Measurements from ENCODE around the gene HLA-DOA. TPM values are rescaled to one million over a fixed set of nuclear protein-coding genes. Genes with fewer than 3 reads are reported as not detected.

Gene HLA-DOA
- total and polyA plus RNA-seq, 10 of the 15 experiments (the other 5 are each of a cell fraction or from before 2014, with no cell fraction given), result 8.8 to 108 (median 58.3) TPM

DNA sequence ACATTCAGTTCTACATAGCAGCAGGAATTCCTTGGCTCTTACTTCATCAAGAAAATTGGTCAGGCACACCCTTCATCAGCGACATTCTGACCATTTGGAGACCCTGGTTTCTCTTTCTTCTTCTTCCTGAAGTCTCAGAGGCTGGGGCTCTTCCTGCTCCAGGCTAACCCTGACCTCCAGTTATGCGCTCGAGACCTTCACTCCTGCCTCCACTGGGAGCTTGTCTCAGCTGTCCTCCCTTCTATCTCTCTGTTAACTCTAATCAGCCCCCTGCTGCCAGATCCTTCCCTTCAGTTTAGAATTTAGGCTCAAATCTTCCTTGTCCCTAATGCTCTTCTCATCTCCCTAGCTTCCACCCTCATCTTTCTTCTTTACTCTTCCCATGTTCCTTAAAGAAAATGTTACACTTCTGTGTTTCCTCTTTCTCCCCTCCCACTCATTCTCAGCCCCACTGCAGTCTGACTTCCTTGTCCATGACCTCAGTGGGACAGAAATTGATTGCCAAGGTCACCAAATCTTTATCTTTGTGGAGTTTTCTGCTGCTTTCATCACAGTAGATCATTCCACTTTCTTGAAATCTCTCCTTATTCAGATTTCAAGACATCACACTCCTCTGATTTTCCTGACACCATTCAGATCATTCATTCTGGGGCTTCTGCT, 8.4 kb upstream of the HLA-DOA start:
- ATAC-seq, result no peak
- Histone ChIP-seq H4K20me1 (ENCODE audit: control insufficient read depth, insufficient read depth) (no peaks in the 10 kb centered on the region), H2AFZ (ENCODE audit: control insufficient read depth, low read depth, low read length) (peak overlapping the region; percentile 6; the same call in 1 of the 2 replicates), H3K36me3 (ENCODE audit: control insufficient read depth in 2 of 2, insufficient read depth in 2 of 2, low read length in 1 of 2) (no peaks in the 10 kb centered on the region), H3K4me2 (ENCODE audit: control insufficient read depth, insufficient read depth) (no peak overlapping the region), H3K27ac (ENCODE audit: control insufficient read depth, insufficient read depth) (peak overlapping the region; percentile 70; the same call in 1 of the 2 replicates), H3K9me3 (replicated peaks; ENCODE audit: control insufficient read depth, insufficient read depth, low read length) (no peaks in the 10 kb centered on the region), H3K4me3 (no peak overlapping the region), H3K4me1 (ENCODE audit: control insufficient read depth, insufficient read depth, low read length) (peaks cover 22% of the 10 kb centered on the region), H3K79me2 (ENCODE audit: control insufficient read depth, insufficient read depth, low read length) (no peaks in the 10 kb centered on the region), H3K27me3 (replicated peaks in 1 of 2; ENCODE audit: control insufficient read depth in 2 of 2, insufficient read depth in 2 of 2, low read length in 1 of 2) (no peaks in the 10 kb centered on the region), H3K9ac (ENCODE audit: control insufficient read depth, insufficient read depth, low read length) (no peak overlapping the region)
- SMC1A ChIA-PET (ENCODE audit: uncharacterized antibody, unreplicated experiment), result interaction anchor here (1.0 to 12.9 kb wide), 19 partner anchors 9 to 231 kb away, joined by 3 to 177 read pairs (median 12); partner anchors contain the start of genes HLA-DMA, HLA-DPA1 and HLA-DPB1
- CTCF ChIA-PET, result interaction anchor here (0.7 to 12.3 kb wide), 23 partner anchors 8 to 180 kb away, joined by 3 to 281 read pairs (median 4); partner anchors contain the start of genes HLA-DPA1, HLA-DPB1 and TAP2
- 97% methylated on average over 3 of the region's 3 CpGs for WGBS (ENCODE audit: insufficient coverage, insufficient replicate concordance, low lambda C conversion rate, missing lambda C conversion rate)
- DNase-seq (ENCODE audit: low read depth, low spot score), result no peak
- intact Hi-C loops (cut with micrococcal nuclease; ENCODE audit: unreplicated experiment) (no loop called here), in situ Hi-C loops (cut with MboI) (loop anchor here (5.0 kb wide), 1 partner anchor 64 kb away; no protein-coding TSS in a partner anchor)
- POLR2A ChIA-PET, result interaction anchor here (0.6 to 14.8 kb wide), 18 partner anchors 8 to 231 kb away, joined by 3 to 240 read pairs (median 4); partner anchors contain the start of genes HLA-DPA1 and HLA-DPB1
- peak; percentile 66 for FAIRE-seq
- no TSS peak for BruUV-seq (replicated peaks)
- RAD21 ChIA-PET (ENCODE audit: unreplicated experiment), result interaction anchor here (1.1 to 9.7 kb wide), 17 partner anchors 8 to 231 kb away, joined by 3 to 139 read pairs (median 5); partner anchors contain the start of genes HLA-DMA, HLA-DOA, HLA-DPA1 and HLA-DPB1
- TF ChIP-seq TCF12 (IDR thresholded peaks at IDR 0.05; ENCODE audit: low read depth, low read length), result no peak
- no peak for TF ChIP-seq LARP7 (IDR thresholded peaks at IDR 0.05)
- no peak for TF ChIP-seq TAF1 (IDR thresholded peaks at IDR 0.05; ENCODE audit: borderline replicate concordance, low read depth, low read length)
- TF ChIP-seq HDAC6 (IDR thresholded peaks at IDR 0.05; ENCODE audit: unreplicated experiment), result no peak
- TF ChIP-seq ESRRA (IDR thresholded peaks at IDR 0.05; ENCODE audit: low read length), result 0 out of 2 replicates have a peak, but pooled peaks have one; percentile 75
- peak; percentile 65 for TF ChIP-seq IKZF1 (conservative IDR thresholded peaks at IDR 0.05)
- TF ChIP-seq MXI1 (IDR thresholded peaks at IDR 0.05; ENCODE audit: low read depth, low read length), result no peak
- no peak for TF ChIP-seq ETV6 (conservative IDR thresholded peaks at IDR 0.05 in 1 of 2, IDR thresholded peaks at IDR 0.05 in 1 of 2; ENCODE audit: borderline replicate concordance in 1 of 2, low read depth in 1 of 2)
- TF ChIP-seq, protein P1, sequence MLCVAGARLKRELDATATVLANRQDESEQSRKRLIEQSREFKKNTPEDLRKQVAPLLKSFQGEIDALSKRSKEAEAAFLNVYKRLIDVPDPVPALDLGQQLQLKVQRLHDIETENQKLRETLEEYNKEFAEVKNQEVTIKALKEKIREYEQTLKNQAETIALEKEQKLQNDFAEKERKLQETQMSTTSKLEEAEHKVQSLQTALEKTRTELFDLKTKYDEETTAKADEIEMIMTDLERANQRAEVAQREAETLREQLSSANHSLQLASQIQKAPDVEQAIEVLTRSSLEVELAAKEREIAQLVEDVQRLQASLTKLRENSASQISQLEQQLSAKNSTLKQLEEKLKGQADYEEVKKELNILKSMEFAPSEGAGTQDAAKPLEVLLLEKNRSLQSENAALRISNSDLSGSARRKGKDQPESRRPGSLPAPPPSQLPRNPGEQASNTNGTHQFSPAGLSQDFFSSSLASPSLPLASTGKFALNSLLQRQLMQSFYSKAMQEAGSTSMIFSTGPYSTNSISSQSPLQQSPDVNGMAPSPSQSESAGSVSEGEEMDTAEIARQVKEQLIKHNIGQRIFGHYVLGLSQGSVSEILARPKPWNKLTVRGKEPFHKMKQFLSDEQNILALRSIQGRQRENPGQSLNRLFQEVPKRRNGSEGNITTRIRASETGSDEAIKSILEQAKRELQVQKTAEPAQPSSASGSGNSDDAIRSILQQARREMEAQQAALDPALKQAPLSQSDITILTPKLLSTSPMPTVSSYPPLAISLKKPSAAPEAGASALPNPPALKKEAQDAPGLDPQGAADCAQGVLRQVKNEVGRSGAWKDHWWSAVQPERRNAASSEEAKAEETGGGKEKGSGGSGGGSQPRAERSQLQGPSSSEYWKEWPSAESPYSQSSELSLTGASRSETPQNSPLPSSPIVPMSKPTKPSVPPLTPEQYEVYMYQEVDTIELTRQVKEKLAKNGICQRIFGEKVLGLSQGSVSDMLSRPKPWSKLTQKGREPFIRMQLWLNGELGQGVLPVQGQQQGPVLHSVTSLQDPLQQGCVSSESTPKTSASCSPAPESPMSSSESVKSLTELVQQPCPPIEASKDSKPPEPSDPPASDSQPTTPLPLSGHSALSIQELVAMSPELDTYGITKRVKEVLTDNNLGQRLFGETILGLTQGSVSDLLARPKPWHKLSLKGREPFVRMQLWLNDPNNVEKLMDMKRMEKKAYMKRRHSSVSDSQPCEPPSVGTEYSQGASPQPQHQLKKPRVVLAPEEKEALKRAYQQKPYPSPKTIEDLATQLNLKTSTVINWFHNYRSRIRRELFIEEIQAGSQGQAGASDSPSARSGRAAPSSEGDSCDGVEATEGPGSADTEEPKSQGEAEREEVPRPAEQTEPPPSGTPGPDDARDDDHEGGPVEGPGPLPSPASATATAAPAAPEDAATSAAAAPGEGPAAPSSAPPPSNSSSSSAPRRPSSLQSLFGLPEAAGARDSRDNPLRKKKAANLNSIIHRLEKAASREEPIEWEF (IDR thresholded peaks at IDR 0.05; ENCODE audit: insufficient replicate concordance, low read depth, low read length), result no peak
- TF ChIP-seq YY1 (IDR thresholded peaks at IDR 0.05; ENCODE audit: low read depth, low read length), result no peak
- TF ChIP-seq SMAD5 (IDR thresholded peaks at IDR 0.05; ENCODE audit: low read depth), result no peak
- TF ChIP-seq YBX1 (IDR thresholded peaks at IDR 0.05), result no peak
- TF ChIP-seq ZBED1 (IDR thresholded peaks at IDR 0.05; ENCODE audit: borderline replicate concordance), result no peak
- no peak for TF ChIP-seq RUNX3 (IDR thresholded peaks at IDR 0.05; ENCODE audit: low read length)
- TF ChIP-seq, protein P2, sequence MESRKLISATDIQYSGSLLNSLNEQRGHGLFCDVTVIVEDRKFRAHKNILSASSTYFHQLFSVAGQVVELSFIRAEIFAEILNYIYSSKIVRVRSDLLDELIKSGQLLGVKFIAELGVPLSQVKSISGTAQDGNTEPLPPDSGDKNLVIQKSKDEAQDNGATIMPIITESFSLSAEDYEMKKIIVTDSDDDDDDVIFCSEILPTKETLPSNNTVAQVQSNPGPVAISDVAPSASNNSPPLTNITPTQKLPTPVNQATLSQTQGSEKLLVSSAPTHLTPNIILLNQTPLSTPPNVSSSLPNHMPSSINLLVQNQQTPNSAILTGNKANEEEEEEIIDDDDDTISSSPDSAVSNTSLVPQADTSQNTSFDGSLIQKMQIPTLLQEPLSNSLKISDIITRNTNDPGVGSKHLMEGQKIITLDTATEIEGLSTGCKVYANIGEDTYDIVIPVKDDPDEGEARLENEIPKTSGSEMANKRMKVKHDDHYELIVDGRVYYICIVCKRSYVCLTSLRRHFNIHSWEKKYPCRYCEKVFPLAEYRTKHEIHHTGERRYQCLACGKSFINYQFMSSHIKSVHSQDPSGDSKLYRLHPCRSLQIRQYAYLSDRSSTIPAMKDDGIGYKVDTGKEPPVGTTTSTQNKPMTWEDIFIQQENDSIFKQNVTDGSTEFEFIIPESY (IDR thresholded peaks at IDR 0.05), result no peak
